Subcutaneous adipose tissue (tissue), 4 donors: ENCODE results near the gene MRTO4. TPM values are rescaled to one million over a fixed set of nuclear protein-coding genes. Genes with fewer than 3 reads are reported as not detected.

ENCODE experiments used
- total RNA-seq, 4 donors: library from RNA; depleted of rRNA; stranded (reverse); fragments of >200 nt; gene quantifications; one replicate each; pipeline ENCODE4 v1.1.0, GENCODE V29; 2016
- TF ChIP-seq, protein P1 (sequence below): fragments of 450-650 bp; IDR thresholded peaks from one replicate; pipeline ENCODE4 v1.5.1; 2016; ENCODE audit warnings: low read depth, mild to moderate bottlenecking, control low read depth, antibody characterized with exemption, moderate library complexity

Gene MRTO4
- 10 to 100 TPM; 13.2 to 20.9 (median 20.4) TPM for total RNA-seq

GRCh38 chr1:19251305-19252196 lies at the start of gene MRTO4, which contains the start of gene EMC1:
MRTO4 (plus strand) TSS chr1:19251805; CDS start chr1:19251836, 31 bp downstream.
EMC1 (minus strand) TSS chr1:19251524; CDS start chr1:19251509, 15 bp downstream.
- TF ChIP-seq, protein P1, sequence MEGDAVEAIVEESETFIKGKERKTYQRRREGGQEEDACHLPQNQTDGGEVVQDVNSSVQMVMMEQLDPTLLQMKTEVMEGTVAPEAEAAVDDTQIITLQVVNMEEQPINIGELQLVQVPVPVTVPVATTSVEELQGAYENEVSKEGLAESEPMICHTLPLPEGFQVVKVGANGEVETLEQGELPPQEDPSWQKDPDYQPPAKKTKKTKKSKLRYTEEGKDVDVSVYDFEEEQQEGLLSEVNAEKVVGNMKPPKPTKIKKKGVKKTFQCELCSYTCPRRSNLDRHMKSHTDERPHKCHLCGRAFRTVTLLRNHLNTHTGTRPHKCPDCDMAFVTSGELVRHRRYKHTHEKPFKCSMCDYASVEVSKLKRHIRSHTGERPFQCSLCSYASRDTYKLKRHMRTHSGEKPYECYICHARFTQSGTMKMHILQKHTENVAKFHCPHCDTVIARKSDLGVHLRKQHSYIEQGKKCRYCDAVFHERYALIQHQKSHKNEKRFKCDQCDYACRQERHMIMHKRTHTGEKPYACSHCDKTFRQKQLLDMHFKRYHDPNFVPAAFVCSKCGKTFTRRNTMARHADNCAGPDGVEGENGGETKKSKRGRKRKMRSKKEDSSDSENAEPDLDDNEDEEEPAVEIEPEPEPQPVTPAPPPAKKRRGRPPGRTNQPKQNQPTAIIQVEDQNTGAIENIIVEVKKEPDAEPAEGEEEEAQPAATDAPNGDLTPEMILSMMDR, result no peak

GRCh38 chr1:19202396-19202795 lies 49.2 kb upstream of the MRTO4 start:
- TF ChIP-seq, protein P1, result no peak

DNA sequence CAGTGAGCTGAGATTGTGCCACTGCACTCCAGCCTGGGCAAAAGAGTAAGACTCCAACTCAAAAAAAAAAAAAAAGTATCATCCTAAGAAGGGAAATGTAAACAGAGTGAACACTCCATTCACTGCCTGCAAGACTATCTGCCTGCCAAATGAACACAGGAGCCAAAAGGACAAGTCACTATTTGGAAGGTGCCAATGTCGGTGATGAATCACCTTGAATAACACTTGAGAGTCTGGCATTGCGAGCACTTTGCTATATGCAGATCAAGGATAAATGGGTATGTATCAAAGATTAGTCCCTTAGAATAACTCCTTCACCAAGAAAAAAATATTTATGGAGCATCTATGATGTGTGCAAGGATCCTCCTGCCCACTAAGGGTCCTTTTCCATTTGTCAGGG lies 48.2 kb upstream of the MRTO4 start:
- TF ChIP-seq, protein P1, result no peak

- TF ChIP-seq, protein P1, result no peak
Measured at GRCh38 chr1:19204446-19205266, 46.9 kb upstream of the MRTO4 start.

DNA sequence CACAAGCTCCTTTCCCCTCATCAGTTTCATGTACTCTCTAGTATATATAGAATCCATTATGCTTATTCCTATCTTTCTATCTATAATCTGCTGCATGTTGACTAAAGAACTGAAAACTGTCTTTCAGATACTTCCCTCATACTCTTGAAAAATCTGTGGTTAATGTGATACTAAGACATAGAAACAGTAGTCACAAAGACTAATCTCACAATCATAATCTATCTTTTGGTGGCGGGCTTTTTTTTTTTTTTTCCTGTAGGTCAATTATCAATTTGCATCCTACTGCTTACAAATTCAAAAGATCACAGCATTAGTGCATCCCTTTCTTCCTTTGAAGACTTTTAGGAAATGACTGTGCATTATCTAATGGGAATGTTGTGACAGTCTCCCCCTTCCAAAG lies 46.2 kb upstream of the MRTO4 start:
- TF ChIP-seq, protein P1, result no peak

- TF ChIP-seq, protein P1, result no peak
Measured at GRCh38 chr1:19205845-19206244, 45.8 kb upstream of the MRTO4 start.

- TF ChIP-seq, protein P1, result no peak
Measured at GRCh38 chr1:19206947-19207346, 44.7 kb upstream of the MRTO4 start.
